Stimulated activated CD4-positive, alpha-beta T cell treated with anti-CD3 and anti-CD28 coated beads, Interleukin-1b, Interleukin-23, amount 100 ng/mL, for 4 hours (primary cell): ENCODE data around the gene PDZD2.
"Not testable (repeated sequence)": the region's sequence is repeated elsewhere in the genome, so short reads cannot be mapped to it uniquely, and the experiment has no call there.

Experiments
- DNase-seq, 2 donors: peaks; one replicate each; pipeline ENCODE4 v3.0.0-alpha.2; 2020; ENCODE audit warnings: low read depth in 2 of 2

Gene PDZD2

GRCh38 chr5:31769530-31769929 is 130.6 kb downstream of the PDZD2 start:
- no peak for DNase-seq

DNA sequence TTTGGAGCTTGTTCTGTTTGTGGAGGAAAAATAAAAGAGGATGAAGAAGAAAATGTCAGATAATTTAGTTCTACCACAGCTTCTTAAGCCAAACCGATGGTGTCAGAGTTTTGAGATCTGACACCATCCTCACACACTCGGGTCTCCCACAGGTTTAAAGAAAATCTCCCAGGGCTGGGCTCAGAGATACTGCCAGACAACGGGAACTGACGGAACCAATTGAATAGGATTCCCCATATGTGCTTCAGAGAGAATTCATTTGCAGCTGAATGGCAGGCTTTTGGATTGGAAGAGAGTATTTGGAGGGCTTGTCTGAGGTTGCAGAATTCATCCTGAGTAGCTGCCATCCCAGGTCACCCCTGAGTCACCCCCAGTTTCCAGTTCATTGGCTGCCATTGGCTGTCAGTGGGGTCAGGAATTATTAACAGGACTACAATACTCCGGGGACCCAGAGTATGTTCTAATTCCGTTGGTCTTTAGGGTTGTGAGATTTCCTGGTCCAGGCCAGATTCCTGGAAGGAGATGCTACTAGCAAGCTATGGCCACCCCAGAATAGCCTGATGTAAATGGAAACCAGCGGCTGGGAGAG is 131.3 kb downstream of the PDZD2 start:
- DNase-seq = no peak

GRCh38 chr5:31770998-31771397 is 132.1 kb downstream of the PDZD2 start:
- DNase-seq = no peak

DNA sequence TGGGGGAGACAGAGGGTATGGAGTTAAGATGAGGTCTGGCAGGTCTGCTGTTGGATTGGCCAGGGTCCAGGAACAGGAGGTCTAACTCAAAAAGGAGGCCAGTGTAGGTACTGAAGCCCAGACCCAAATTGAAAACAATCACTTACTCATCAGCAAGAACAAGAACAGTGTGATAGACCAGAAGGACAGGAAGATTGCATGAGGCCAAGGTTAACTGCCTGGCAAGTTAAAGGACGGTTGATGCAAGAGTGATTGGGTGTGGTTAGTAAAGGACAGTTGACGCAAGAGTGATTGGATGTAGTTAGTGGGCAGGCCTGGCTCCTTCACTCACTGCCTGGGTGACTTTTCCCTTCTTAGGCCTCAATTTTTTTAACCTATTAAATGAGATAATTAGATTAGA is 132.6 kb downstream of the PDZD2 start:
- DNase-seq = no peak

- not testable (repeated sequence) for DNase-seq
Measured at GRCh38 chr5:31776294-31776693, 137.4 kb downstream of the PDZD2 start.

DNA sequence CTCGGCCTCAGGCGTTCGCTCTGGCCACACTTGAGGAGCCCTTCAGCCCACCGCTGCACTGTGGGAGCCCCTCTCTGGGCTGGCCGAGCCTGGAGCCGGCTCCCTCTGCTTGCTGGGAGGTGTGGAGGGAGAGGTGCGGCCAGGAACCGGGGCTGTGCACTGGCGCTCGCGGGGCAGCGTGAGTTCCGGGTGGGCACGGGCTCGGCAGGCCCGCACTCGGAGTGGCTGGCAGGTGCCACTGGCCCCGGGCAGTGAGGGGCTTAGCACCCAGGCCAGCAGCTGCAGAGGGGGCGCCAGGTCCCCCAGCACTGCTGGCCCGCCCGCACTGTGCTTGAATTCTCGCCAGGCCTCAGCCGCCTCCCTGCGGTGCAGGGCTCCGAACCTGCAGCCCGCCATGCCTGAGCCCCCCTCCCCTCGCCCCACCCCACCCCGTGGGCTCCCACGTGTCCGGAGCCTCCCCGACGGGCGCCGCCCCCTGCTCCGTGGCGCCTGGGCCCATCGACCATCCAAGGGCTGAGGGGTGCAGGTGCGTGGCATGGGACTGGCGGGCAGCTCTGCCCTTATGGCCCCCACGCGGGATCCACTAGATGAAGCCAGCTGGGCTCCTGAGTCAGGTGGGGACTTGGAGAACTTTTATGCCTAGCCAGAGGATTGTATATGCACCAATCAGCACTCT is 138.2 kb downstream of the PDZD2 start:
- DNase-seq = no peak

GRCh38 chr5:31781772-31782171 is 142.8 kb downstream of the PDZD2 start:
- no peak for DNase-seq

DNA sequence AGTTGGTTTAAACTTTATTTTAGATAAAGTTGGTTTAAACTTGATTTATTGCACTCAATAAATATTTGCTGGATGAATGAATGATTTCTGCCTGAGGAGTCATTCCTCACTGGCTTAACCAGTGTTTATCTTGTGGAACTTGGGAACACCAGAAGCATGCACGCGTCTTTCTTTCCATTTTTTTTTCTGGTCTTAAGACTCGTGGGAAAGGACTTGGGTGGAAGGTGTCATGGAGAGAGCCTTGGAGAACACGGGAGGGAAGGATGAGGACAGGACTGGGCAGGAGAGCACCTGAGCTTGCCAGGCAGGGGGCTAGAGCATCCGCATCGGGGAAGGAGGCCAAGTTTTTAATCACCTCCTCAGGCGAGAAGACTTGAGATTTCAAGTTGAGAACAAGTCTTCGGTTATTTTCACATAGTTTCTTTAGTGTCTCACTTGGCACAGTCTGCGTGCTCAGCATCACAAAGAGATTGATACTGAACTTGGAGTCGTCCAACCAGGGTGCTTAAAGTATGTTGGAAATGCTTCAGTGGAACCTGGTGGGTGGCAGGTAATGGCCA is 144.2 kb downstream of the PDZD2 start:
- no peak for DNase-seq

GRCh38 chr5:31783731-31784130 is 144.8 kb downstream of the PDZD2 start:
- no peak for DNase-seq

GRCh38 chr5:31786090-31786631 is 147.2 kb downstream of the PDZD2 start:
- DNase-seq = no peak

- DNase-seq = no peak
Measured at GRCh38 chr5:31794009-31794408, 155.1 kb downstream of the PDZD2 start.

DNA sequence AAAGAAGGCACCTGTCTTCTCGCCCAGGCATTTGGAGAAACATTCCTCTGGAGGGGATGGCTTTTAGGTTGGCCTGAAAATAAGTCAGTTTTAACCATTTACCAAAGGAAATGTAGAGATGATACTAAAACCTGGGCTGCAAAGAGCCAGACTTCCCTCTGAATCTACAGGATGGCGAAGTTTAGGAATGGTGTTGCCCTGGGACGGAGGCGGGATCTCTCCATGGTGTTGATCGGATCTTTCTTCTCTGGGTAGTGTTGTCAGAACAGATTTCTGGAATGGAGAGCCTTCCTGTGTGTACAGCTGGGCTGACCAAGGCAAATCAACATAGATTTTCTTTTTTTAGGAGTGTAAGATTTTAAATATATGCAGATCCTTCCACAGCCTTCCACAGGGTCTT is 159.2 kb downstream of the PDZD2 start:
- no peak for DNase-seq

- DNase-seq = no peak
Measured at GRCh38 chr5:31800351-31800750, 161.4 kb downstream of the PDZD2 start.

DNA sequence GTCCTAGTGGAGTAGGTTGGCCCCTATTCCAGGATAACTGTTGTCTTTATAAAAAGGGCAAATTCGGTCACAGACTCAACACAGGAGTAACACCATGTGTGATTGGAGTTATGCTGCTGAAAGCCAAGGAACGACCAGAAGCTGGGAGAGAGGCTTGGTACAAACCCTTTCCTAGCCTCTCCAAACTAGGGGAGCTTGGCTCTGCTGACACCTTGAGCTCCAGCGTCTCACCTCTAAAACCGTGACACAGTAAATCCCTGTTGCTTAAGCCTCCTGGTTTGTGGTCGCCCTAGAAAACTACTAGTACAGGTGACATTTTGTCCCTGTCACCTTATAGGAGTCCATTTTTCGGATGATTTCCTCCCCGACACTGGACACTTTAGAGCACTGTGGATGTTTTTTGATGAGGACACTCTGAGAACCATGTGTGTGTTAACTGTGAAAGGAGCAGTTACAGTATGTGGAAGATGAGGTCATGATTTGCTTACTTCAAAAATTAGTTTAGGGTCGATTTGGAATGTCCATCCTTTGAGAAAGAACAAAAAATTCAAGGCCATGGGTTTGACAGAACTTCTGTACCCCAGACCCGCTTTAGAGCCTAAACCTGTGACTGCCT is 167.0 kb downstream of the PDZD2 start:
- DNase-seq = no peak

GRCh38 chr5:31806561-31806960 is 167.6 kb downstream of the PDZD2 start:
- no peak for DNase-seq

DNA sequence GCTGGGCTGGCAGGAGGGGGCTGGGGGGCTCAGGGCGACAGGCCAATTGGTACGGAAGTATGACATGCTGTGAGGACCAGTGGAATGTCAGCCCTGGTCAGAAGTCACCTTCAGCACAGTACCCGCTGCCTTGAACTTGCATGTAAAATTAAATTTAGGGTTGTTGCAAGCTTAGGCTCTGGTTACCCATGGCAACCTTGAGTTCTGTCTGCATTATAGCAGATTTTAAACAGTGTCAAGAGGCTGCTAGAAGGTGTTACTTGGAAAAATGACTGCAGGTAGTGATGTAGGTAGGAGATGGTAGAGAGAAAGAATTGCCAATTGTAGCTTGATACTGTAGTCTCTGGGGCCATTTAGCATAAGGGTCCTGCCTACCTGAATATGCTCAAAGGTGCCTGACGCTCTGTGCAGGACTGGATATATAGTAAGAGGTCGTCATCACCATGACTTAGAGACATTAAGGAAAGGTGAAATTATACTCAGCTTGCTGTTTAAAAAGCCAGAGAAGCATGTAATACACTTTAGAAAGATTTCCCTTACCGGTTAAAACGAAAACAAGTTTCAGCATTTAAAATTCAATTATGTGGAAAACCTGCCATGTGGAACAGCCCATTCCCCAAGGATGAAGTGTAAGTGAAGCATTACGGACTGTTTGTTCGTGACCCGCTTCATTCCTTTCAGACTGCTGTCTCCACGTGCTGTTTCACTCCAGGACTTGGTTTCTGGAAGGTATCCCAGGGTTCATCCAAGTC is 169.0 kb downstream of the PDZD2 start:
- no peak for DNase-seq

DNA sequence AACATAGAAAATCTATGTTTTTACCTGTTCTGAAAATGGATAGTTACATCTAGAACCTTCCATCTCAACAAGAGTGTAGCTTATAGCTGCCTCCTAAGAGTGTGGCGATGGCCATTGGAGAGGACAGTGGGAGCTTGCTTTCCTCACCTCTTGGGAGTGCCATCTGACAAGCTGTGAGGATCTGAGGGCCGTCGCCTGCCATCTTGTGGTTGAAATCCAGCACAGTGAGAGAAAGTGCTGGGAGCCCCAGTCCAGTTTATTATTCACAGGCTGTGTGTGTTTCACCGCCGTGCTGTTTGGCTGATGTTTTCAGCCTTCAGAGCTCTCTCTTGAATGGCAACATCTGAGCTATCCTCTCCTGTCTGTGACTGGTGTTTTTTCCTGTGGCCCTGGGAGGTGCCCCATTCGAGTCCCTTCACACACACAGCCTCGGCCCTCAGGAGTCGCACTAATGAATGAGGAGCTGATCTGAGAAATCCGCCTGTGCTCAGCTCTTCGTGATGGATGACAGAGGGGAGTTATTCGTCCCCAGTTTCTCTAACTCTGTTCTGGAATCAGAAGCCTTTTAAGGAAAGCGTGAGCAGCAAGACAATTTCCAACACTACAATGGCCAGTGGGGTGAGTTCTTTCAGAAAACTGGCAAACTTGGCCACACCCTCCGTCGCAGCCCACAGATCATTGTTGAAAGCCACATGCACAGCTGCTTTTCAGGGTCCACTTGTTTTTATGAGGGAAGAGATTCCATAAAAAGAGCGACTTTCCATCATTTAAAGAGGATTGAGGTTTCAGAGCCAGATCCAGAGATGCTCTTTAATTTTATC is 170.3 kb downstream of the PDZD2 start:
- no peak for DNase-seq

- no peak for DNase-seq
Measured at GRCh38 chr5:31811210-31811609, 172.3 kb downstream of the PDZD2 start.

- no peak for DNase-seq
Measured at GRCh38 chr5:31815376-31815775, 176.4 kb downstream of the PDZD2 start.

- no peak for DNase-seq
Measured at GRCh38 chr5:31819926-31820516, 181.1 kb downstream of the PDZD2 start.

GRCh38 chr5:31823472-31823871 is 184.5 kb downstream of the PDZD2 start:
- no peak for DNase-seq
